ENCODE data around the gene MAP3K4.

MAP3K4 gene

DNA sequence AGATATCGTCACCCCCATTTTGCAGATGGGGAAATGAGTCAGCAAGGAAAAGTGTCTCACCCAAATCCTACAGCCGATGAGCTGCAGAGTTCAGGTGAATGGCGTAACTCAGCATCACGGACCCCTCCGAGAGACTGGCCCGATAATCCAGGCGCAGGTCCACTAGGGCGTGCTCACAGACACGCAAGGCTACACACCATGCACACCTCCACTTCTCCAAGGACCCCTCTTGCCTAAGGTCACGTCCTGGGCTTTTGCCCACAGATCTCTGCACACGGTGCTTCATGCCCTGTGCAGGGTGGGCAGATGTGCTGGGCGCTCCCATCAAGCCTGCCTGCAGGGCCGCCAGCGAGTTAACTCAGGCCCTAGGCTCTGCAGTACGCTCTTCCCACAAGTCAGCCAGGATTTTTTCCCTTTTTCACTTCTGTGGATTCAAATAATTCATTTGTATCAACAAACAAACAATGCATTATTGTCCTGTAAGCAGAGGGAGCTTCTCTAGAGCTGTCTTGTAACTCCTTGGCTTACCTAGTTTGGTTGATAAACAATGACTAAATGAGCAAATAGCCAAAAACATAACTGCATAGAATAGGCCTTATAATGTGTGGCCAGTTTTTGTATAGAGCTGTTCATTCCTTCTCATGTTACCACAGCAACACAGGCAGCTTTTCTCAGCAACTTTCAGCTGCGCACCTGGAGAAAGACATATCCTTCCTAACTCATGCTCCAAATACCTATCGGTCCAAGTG lies 143.2 kb downstream of the MAP3K4 start:
- peaks cover 14% of the 10 kb centered on the region for H3K36me3 Mint-ChIP-seq (ENCODE audit: low read depth)
- no peak overlapping the region for H3K27ac Mint-ChIP-seq
- H3K9me3 Mint-ChIP-seq = no peaks in the 10 kb centered on the region
- H3K27me3 Mint-ChIP-seq (ENCODE audit: low read depth) = no peaks in the 10 kb centered on the region
- no peak overlapping the region for H3K4me3 Mint-ChIP-seq
- no peaks in the 10 kb centered on the region for H3K4me1 Mint-ChIP-seq (ENCODE audit: low read depth)

DNA sequence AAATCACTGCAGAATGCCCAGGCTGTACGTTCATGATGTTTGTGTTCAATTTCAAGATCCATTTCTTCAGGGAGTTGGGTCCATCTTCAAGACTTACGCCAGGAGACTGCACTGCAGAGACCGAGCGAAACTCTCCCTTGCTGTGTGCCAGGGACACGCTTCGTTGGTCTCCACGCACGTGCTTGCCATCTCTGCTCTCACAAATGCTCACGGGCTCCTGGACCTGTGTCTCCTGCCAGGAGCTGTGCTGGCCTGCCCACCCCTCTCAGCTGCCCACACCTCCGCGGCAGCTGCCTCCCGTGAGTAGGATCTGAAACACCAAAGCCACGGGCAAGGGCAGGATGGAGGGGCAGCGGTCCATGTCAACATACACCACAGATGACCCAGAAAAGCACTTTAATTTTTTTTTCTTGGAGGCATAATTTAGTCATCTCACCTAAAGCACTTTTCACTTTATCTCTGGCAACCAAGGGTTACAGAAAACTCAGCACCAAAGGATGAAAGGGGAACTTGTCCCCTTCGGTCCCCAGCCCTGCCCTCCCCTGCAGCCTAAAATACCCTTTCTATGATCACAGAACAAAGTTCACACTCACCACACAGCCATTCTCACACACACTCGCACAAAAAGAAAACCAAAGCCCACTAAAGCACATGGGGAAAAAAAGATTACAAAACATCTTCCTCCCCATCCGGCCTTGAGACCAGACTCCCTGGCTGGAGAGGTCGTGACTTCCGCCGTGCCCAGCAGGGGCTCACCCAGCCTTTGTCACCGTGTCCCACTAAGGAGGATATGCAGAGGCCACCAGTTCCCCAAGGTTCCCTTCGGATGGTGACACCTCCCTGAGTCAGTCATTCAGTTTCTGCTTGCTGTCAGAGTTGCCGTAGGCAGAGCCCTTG lies 144.4 kb downstream of the MAP3K4 start:
- Mint-ChIP-seq H3K9me3 (no peaks in the 10 kb centered on the region), H3K27ac (no peak overlapping the region), H3K4me1 (ENCODE audit: low read depth) (no peaks in the 10 kb centered on the region), H3K4me3 (no peak overlapping the region), H3K36me3 (ENCODE audit: low read depth) (peaks cover 4% of the 10 kb centered on the region), H3K27me3 (ENCODE audit: low read depth) (no peaks in the 10 kb centered on the region)

DNA sequence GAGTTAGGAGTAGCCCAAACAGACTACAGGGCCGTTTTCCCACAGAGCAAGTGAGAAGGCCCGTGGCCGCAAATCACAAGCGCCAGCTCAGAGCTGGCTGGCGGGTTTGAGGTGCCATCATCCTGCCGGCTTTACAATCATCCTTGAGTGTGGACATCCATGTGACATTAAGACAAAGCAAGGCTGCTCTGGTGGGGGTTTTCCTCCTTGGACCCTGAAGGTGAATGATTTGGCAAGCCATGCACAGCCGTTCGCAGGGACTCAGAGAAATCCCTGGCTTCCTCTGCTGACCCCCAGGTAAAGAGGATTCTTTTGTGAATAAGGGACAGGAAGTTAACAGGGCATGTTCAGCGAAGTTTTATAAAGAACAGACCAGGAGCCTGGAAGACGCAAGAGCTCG lies 145.1 kb downstream of the MAP3K4 start:
- no peak overlapping the region for H3K27ac Mint-ChIP-seq

GRCh38 chr6:161137320-161137719 lies 145.8 kb downstream of the MAP3K4 start:
- H3K27ac Mint-ChIP-seq = no peak overlapping the region
- no peak overlapping the region for H3K4me3 Mint-ChIP-seq
- no peaks in the 10 kb centered on the region for H3K4me1 Mint-ChIP-seq (ENCODE audit: low read depth)
- H3K9me3 Mint-ChIP-seq = no peaks in the 10 kb centered on the region
- H3K36me3 Mint-ChIP-seq (ENCODE audit: low read depth) = peaks cover 7% of the 10 kb centered on the region
- no peaks in the 10 kb centered on the region for H3K27me3 Mint-ChIP-seq (ENCODE audit: low read depth)

More for the DNA sequence above, 145.1 kb downstream of the MAP3K4 start:
- Mint-ChIP-seq H3K4me1 (ENCODE audit: low read depth) (no peaks in the 10 kb centered on the region), H3K9me3 (no peaks in the 10 kb centered on the region), H3K36me3 (ENCODE audit: low read depth) (peaks cover 4% of the 10 kb centered on the region), H3K4me3 (no peak overlapping the region), H3K27me3 (ENCODE audit: low read depth) (no peaks in the 10 kb centered on the region)

- Mint-ChIP-seq H3K9me3 (no peaks in the 10 kb centered on the region), H3K36me3 (ENCODE audit: low read depth) (peaks cover 9% of the 10 kb centered on the region), H3K4me1 (ENCODE audit: low read depth) (no peaks in the 10 kb centered on the region), H3K4me3 (no peak overlapping the region), H3K27me3 (ENCODE audit: low read depth) (no peaks in the 10 kb centered on the region), H3K27ac (no peak overlapping the region)
Measured at GRCh38 chr6:161137839-161138542, 146.4 kb downstream of the MAP3K4 start.

DNA sequence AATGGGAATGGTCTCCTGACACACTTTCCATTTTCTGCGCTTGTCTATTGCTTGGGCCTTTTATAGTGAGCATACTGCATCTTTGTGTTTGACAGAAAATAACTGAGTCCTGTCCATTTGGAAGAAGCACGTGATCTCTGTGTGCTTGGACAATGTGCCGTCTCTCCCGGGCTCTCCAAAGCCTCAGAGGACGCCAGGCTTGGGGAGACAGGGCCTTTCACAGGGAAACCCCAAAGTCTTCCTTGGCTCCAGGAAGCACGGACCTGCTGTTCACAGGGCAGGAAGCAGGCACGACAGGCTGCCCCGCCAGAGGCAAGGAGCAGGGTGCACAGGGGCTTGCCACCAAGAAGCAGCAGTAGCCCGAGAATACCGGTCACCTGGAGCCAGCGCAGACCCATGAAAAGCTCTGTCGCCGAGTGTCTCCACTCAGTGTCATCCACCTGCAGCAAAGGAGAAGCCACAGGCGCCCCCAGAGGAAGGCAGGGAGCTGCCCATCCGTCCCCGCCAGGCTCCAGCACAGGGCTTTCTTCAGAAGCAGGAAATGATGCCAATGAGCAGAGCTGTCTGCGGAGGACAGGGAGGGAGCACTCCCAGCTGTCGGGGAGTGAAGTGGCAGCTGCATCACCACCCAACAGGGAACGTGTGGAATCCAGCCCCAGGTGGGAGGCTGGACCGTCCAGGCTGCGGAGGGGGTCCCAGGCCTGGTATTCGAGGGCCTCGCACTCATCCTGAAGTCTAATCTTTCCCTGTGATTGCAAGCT lies 147.2 kb downstream of the MAP3K4 start:
- H3K27me3 Mint-ChIP-seq (ENCODE audit: low read depth) = no peaks in the 10 kb centered on the region
- no peak overlapping the region for H3K4me3 Mint-ChIP-seq
- no peaks in the 10 kb centered on the region for H3K4me1 Mint-ChIP-seq (ENCODE audit: low read depth)
- no peaks in the 10 kb centered on the region for H3K9me3 Mint-ChIP-seq
- H3K27ac Mint-ChIP-seq = no peak overlapping the region
- H3K36me3 Mint-ChIP-seq (ENCODE audit: low read depth) = peaks cover 9% of the 10 kb centered on the region

GRCh38 chr6:161139304-161139765 lies 147.8 kb downstream of the MAP3K4 start:
- Mint-ChIP-seq H3K36me3 (ENCODE audit: low read depth) (peaks cover 9% of the 10 kb centered on the region), H3K4me3 (no peak overlapping the region), H3K4me1 (ENCODE audit: low read depth) (no peaks in the 10 kb centered on the region), H3K27ac (no peak overlapping the region), H3K9me3 (no peaks in the 10 kb centered on the region), H3K27me3 (ENCODE audit: low read depth) (no peaks in the 10 kb centered on the region)

- no peak overlapping the region for H3K4me3 Mint-ChIP-seq
- no peaks in the 10 kb centered on the region for H3K4me1 Mint-ChIP-seq (ENCODE audit: low read depth)
- H3K9me3 Mint-ChIP-seq = no peaks in the 10 kb centered on the region
- no peaks in the 10 kb centered on the region for H3K27me3 Mint-ChIP-seq (ENCODE audit: low read depth)
- H3K36me3 Mint-ChIP-seq (ENCODE audit: low read depth) = peaks cover 9% of the 10 kb centered on the region
- H3K27ac Mint-ChIP-seq = no peak overlapping the region
Measured at GRCh38 chr6:161139766-161140553, 148.4 kb downstream of the MAP3K4 start.

- Mint-ChIP-seq H3K4me1 (ENCODE audit: low read depth) (no peaks in the 10 kb centered on the region), H3K9me3 (no peaks in the 10 kb centered on the region), H3K27ac (no peak overlapping the region), H3K36me3 (ENCODE audit: low read depth) (peaks cover 9% of the 10 kb centered on the region), H3K27me3 (ENCODE audit: low read depth) (no peaks in the 10 kb centered on the region), H3K4me3 (no peak overlapping the region)
Measured at GRCh38 chr6:161140554-161140875, 148.9 kb downstream of the MAP3K4 start.

DNA sequence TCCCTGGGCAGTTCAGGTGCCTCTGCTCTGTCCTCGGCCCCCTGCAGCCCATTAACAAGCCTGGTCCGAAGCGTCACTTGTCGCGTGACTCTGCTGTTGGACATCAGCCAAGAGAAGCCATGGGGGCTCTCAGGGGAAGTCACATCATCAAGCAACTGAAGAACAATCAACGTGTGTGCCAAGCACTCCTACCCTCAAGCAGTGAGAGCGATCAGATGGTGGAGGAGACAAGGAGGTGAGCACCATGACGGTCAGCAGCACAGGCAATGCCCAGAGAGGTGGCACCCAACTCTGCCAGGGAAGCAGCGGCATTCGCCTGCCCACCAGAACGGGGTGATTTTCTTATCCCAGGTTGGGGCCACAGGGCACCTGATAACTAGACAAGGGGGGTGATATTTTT lies 149.6 kb downstream of the MAP3K4 start:
- H3K27me3 Mint-ChIP-seq (ENCODE audit: low read depth) = no peaks in the 10 kb centered on the region
- no peaks in the 10 kb centered on the region for H3K4me1 Mint-ChIP-seq (ENCODE audit: low read depth)
- H3K36me3 Mint-ChIP-seq (ENCODE audit: low read depth) = peaks cover 7% of the 10 kb centered on the region
- no peaks in the 10 kb centered on the region for H3K9me3 Mint-ChIP-seq
- no peak overlapping the region for H3K27ac Mint-ChIP-seq
- H3K4me3 Mint-ChIP-seq = no peak overlapping the region

GRCh38 chr6:161142957-161143296 lies 151.4 kb downstream of the MAP3K4 start:
- Mint-ChIP-seq H3K9me3 (no peaks in the 10 kb centered on the region), H3K36me3 (ENCODE audit: low read depth) (peaks cover 9% of the 10 kb centered on the region), H3K27ac (no peak overlapping the region), H3K27me3 (ENCODE audit: low read depth) (no peaks in the 10 kb centered on the region), H3K4me3 (no peak overlapping the region), H3K4me1 (ENCODE audit: low read depth) (no peaks in the 10 kb centered on the region)

DNA sequence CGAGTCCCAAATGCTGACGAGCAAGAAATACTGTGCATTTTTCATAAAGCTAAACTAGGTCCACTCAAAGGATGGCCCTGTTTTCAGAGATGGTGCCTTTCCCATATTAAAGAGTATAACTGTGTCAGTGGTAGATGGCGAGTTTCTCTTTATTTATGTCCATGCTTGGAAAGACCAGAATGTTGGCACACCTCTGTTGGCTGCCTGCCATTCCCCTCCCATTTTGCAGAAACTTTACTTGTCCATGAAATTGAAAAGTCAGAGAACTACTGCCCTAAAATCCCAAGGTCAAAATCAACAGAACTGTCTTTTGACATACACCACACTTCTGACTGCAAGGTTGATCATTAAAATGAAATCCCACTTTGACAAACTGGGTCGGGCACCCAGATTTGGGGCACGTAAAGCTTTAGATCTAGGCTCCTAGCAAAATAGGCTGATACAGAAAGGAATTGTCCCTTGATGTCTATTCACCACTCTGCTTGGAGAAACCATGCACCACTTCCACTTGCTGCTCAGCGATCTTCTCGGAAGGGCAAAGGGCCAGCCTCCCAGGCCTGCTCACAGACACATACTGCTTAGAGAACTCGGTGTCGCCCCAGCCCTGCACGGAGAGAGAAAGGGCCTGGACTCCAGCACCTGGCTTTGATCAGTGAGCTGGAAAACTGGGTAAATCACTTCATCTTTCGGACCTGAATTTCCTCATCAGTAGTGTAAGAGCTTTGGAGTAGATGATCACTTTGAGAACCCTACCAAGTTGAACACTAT lies 152.3 kb downstream of the MAP3K4 start:
- Mint-ChIP-seq H3K4me3 (no peak overlapping the region), H3K36me3 (ENCODE audit: low read depth) (peaks cover 10% of the 10 kb centered on the region), H3K27ac (no peak overlapping the region), H3K27me3 (ENCODE audit: low read depth) (no peaks in the 10 kb centered on the region), H3K9me3 (no peaks in the 10 kb centered on the region), H3K4me1 (ENCODE audit: low read depth) (no peaks in the 10 kb centered on the region)

GRCh38 chr6:161150136-161150535 lies 158.6 kb downstream of the MAP3K4 start:
- Mint-ChIP-seq H3K36me3 (ENCODE audit: low read depth) (peaks cover 10% of the 10 kb centered on the region), H3K4me3 (no peak overlapping the region), H3K27ac (no peak overlapping the region), H3K9me3 (no peaks in the 10 kb centered on the region), H3K27me3 (ENCODE audit: low read depth) (no peaks in the 10 kb centered on the region), H3K4me1 (ENCODE audit: low read depth) (no peaks in the 10 kb centered on the region)

Measured in T-helper 1 cell treated with Interleukin-12 subunit alpha and Interleukin-12 subunit beta and Interleukin-4 antibody, amounts not matched to agents 30 μg/mL and 1 μg/mL, for 36 hours (primary cell).